Measurements from ENCODE around the gene MANEAL.

Gene MANEAL

GRCh38 chr1:37844536-37844935 lies 50.9 kb downstream of the MANEAL start:
- TF ChIP-seq, protein P1, sequence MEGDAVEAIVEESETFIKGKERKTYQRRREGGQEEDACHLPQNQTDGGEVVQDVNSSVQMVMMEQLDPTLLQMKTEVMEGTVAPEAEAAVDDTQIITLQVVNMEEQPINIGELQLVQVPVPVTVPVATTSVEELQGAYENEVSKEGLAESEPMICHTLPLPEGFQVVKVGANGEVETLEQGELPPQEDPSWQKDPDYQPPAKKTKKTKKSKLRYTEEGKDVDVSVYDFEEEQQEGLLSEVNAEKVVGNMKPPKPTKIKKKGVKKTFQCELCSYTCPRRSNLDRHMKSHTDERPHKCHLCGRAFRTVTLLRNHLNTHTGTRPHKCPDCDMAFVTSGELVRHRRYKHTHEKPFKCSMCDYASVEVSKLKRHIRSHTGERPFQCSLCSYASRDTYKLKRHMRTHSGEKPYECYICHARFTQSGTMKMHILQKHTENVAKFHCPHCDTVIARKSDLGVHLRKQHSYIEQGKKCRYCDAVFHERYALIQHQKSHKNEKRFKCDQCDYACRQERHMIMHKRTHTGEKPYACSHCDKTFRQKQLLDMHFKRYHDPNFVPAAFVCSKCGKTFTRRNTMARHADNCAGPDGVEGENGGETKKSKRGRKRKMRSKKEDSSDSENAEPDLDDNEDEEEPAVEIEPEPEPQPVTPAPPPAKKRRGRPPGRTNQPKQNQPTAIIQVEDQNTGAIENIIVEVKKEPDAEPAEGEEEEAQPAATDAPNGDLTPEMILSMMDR (IDR thresholded peaks at IDR 0.05; ENCODE audit: insufficient read depth, low read depth, low read length, missing control alignments) = no peak
- DNase-seq (ENCODE audit: low read depth) = no peak

GRCh38 chr1:37845049-37845646 lies 51.5 kb downstream of the MANEAL start:
- TF ChIP-seq, protein P1 (IDR thresholded peaks at IDR 0.05; ENCODE audit: insufficient read depth, low read depth, low read length, missing control alignments) = no peak

More at GRCh38 chr1:37844536-37844935, 50.9 kb downstream of the MANEAL start:
- no peak overlapping the region for H3K4me3 ChIP-seq (ENCODE audit: low read depth, low read length)

DNA sequence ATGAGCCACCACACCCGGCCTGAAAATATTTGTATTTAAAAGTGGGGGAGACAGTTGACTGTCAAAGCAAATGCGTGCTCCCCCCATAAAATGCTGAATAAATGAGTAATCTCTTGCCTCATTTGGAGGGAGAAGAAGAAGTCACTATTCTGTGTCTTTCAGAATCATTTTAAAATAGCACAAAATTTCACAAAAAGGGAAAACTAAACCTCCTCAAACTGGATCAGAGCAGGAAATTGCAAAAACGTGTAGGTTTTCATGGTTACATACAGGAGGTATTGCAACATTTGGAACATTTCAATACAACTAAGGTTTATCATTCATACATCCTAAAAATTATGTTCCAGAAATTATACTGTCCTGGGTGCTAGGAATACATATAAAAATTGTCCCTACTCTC lies 52.1 kb downstream of the MANEAL start:
- H3K4me3 ChIP-seq (ENCODE audit: low read depth, low read length) = no peak overlapping the region
- TF ChIP-seq, protein P1 (IDR thresholded peaks at IDR 0.05; ENCODE audit: insufficient read depth, low read depth, low read length, missing control alignments) = no peak
- DNase-seq (ENCODE audit: low read depth) = no peak

More at GRCh38 chr1:37845049-37845646, 51.5 kb downstream of the MANEAL start:
- no peak for DNase-seq (ENCODE audit: low read depth)
- H3K4me3 ChIP-seq (ENCODE audit: low read depth, low read length) = no peak overlapping the region

DNA sequence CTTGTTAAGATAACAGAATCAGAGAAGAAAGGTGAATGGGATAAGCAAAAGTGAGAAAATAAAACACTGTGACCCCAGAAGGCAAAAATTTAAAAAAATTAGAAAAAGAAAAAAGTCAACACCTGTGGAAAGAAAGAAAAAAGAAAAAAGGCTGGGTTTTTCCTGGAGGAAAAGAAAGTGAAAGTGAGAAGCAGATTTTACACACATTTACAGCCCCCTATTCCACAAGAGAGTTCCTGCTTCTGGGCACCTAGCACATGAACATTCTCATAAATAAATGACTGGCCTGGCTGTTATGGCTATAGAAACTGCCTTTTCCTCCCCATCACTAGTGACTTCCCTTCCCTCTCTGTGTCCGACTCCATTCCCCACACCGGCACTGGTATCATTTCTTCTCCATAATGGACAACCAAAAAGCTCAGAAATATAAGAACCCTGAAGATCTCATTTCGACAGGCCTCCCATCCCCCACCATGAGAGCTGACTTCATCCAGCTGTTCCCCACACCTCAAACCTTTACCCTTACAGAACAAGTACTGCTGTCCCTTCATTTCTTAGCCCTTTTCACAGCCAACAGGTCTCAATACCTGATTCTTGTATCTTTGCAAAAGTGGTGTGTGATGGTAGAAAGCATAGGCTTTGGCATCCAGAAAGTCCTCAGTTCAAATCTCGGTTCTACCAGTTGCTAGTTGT lies 53.1 kb downstream of the MANEAL start:
- DNase-seq (ENCODE audit: low read depth) = peak; percentile 33
- TF ChIP-seq, protein P1 (IDR thresholded peaks at IDR 0.05; ENCODE audit: insufficient read depth, low read depth, low read length, missing control alignments) = no peak
- H3K4me3 ChIP-seq (ENCODE audit: low read depth, low read length) = peak overlapping the region; percentile 37

DNA sequence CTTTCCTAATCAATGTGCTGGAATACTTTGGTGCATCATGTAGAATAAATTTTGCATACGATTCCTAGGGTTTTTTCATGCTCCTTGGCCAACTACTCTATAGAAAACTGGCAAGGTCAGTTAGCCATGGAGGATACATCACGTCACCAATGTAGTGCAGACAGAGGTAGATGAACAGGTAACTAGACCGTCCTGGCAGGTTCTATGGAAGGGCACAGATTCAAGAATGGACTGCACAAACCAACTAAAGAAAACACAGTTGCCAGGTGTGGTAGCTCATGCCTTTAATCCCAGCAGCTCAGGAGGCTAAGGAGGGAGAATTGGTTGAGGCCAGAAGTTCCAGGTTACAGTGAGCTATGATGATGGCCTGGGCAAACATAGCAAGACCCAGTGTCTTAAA lies 55.8 kb downstream of the MANEAL start:
- TF ChIP-seq, protein P1 (IDR thresholded peaks at IDR 0.05; ENCODE audit: insufficient read depth, low read depth, low read length, missing control alignments) = no peak
- no peak overlapping the region for H3K4me3 ChIP-seq (ENCODE audit: low read depth, low read length)
- DNase-seq (ENCODE audit: low read depth) = no peak

DNA sequence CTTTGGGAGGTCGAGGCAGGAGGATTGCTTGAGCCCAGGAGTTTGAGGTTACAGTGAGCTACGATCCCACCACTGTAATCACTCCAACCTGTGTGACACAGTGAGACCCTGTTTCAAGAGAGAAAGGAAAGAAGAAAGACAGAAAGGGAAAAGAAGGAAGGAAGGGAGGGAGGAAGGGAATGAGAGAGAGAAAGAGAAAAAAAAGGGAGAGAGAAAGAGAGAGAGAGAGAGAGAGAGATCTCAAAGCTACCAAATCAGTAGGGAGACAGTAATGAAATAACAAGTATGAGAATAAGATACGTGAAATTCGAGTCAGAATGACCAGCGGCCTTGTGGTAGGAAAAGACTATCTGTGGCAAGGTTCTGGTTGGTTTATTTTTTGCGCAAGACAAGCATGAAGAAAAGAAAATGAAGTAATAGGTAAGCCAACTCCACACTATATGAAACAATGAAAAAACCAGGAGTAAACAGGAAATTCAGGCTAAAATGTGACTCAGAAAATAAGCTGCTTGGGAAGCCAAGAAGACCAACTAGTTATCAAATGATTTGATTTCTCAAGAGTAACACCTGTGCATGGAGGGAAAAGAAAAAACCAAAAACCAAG lies 56.8 kb downstream of the MANEAL start:
- no peak for DNase-seq (ENCODE audit: low read depth)
- TF ChIP-seq, protein P1 (IDR thresholded peaks at IDR 0.05; ENCODE audit: insufficient read depth, low read depth, low read length, missing control alignments) = no peak
- no peak overlapping the region for H3K4me3 ChIP-seq (ENCODE audit: low read depth, low read length)
